ENCODE data around the gene SAMD10.

GRCh38 chr20:63941282-63942081, 38.0 kb downstream of the SAMD10 start:
- TF ChIP-seq CTCF (IDR thresholded peaks at IDR 0.05) (no peak), POLR2A (IDR thresholded peaks at IDR 0.05) (no peak)

Measured in testis (tissue), 2 donors.